GM12891 (cell line): Measurements from ENCODE around the gene ARHGAP24.

Experiments
- POLR2A ChIP-seq: IDR thresholded peaks from 2 replicates; pipeline ENCODE4 v1.6.1; 2011; ENCODE audit warnings: low read depth, low read length, control low read depth
- POLR2AphosphoS5 ChIP-seq: IDR thresholded peaks from 2 replicates; pipeline ENCODE4 v1.6.1; 2011; ENCODE audit warnings: low read depth, low read length, control low read depth
- POU2F2 ChIP-seq: IDR thresholded peaks from 2 replicates; pipeline ENCODE4 v1.6.1; 2011; ENCODE audit warnings: low read depth, mild to moderate bottlenecking, control low read depth, low read length, moderate library complexity
- SPI1 ChIP-seq: IDR thresholded peaks from 2 replicates; pipeline ENCODE4 v1.6.1; 2011; ENCODE audit warnings: low read depth, low read length, control low read depth
- TAF1 ChIP-seq: IDR thresholded peaks from 2 replicates; pipeline ENCODE4 v1.6.1; 2011; ENCODE audit warnings: low read depth, low read length, control low read depth

DNA sequence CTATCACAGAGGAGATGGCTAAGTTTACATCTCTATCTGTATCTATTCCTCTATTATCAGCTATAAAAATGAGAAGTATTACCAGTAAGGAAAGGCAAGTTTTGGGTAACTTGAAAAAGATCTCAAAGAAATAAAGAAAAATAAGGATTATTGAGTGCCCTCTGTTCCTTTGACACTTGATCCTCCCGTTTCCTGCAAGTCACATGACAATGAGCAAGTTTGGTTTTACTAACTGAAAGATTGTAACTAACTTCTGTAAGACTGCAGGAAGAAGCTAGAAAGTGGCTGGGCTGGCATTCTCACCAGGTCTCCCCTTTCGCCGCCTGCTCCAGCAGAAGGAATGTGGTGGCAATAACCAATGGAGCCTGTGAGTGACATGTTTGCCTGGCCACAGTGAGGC is 59.2 kb downstream of the ARHGAP24 start:
- TF ChIP-seq POLR2A = no peak
- no peak for TF ChIP-seq SPI1
- TF ChIP-seq POU2F2 = no peak
- TF ChIP-seq POLR2AphosphoS5 = no peak
- no peak for TF ChIP-seq TAF1
